ENCODE measurements around the gene INHA.

Gene INHA

GRCh38 chr2:219595256-219595655 lies 23.1 kb downstream of the INHA start:
- no peak overlapping the region for H3K4me3 ChIP-seq (ENCODE audit: low read length)
- no peaks in the 10 kb centered on the region for H3K36me3 ChIP-seq (ENCODE audit: control insufficient read depth, low read depth, low read length)
- no peaks in the 10 kb centered on the region for H3K27me3 ChIP-seq (ENCODE audit: control insufficient read depth, insufficient read depth, low read length)
- H3K9me3 ChIP-seq (ENCODE audit: control insufficient read depth, low read depth, low read length), result no peaks in the 10 kb centered on the region
- H3K4me1 ChIP-seq (ENCODE audit: control insufficient read depth, low read depth, low read length), result peaks cover 14% of the 10 kb centered on the region
- no peak overlapping the region for H3K27ac ChIP-seq (ENCODE audit: low read length)
- H3K9ac ChIP-seq (ENCODE audit: low read length), result no peak overlapping the region

- H3K27ac ChIP-seq (ENCODE audit: low read length), result peak overlapping the region; percentile 94
- H3K4me3 ChIP-seq (ENCODE audit: low read length), result peak overlapping the region; percentile 96
- peak overlapping the region; percentile 95 for H3K9ac ChIP-seq (ENCODE audit: low read length)
- H3K36me3 ChIP-seq (ENCODE audit: control insufficient read depth, low read depth, low read length), result no peaks in the 10 kb centered on the region
- no peaks in the 10 kb centered on the region for H3K9me3 ChIP-seq (ENCODE audit: control insufficient read depth, low read depth, low read length)
- peaks cover 14% of the 10 kb centered on the region for H3K4me1 ChIP-seq (ENCODE audit: control insufficient read depth, low read depth, low read length)
- H3K27me3 ChIP-seq (ENCODE audit: control insufficient read depth, insufficient read depth, low read length), result no peaks in the 10 kb centered on the region
These were observed 24.9 kb downstream of the INHA start for GRCh38 chr2:219596954-219597551.

GRCh38 chr2:219597552-219598307 lies 25.6 kb downstream of the INHA start, which contains the start of gene STK11IP:
Gene STK11IP (plus strand): TSS chr2:219597857. CDS start chr2:219598120, 263 bp downstream.
- peaks cover 14% of the 10 kb centered on the region for H3K4me1 ChIP-seq (ENCODE audit: control insufficient read depth, low read depth, low read length)
- H3K4me3 ChIP-seq (ENCODE audit: low read length), result peak within 1 kb of the TSS; percentile 96
- H3K27me3 ChIP-seq (ENCODE audit: control insufficient read depth, insufficient read depth, low read length), result no peaks in the 10 kb centered on the region
- H3K27ac ChIP-seq (ENCODE audit: low read length), result peak within 1 kb of the TSS; percentile 94
- no peaks in the 10 kb centered on the region for H3K9me3 ChIP-seq (ENCODE audit: control insufficient read depth, low read depth, low read length)
- H3K9ac ChIP-seq (ENCODE audit: low read length), result peak within 1 kb of the TSS; percentile 95
- no peaks in the 10 kb centered on the region for H3K36me3 ChIP-seq (ENCODE audit: control insufficient read depth, low read depth, low read length)

GRCh38 chr2:219598308-219599078 lies 26.4 kb downstream of the INHA start:
- Histone ChIP-seq H3K9me3 (ENCODE audit: control insufficient read depth, low read depth, low read length) (no peaks in the 10 kb centered on the region), H3K9ac (ENCODE audit: low read length) (peak overlapping the region; percentile 59), H3K36me3 (ENCODE audit: control insufficient read depth, low read depth, low read length) (no peaks in the 10 kb centered on the region), H3K4me3 (ENCODE audit: low read length) (peak overlapping the region; percentile 96), H3K27me3 (ENCODE audit: control insufficient read depth, insufficient read depth, low read length) (no peaks in the 10 kb centered on the region), H3K4me1 (ENCODE audit: control insufficient read depth, low read depth, low read length) (peaks cover 14% of the 10 kb centered on the region), H3K27ac (ENCODE audit: low read length) (peak overlapping the region; percentile 67)

- Histone ChIP-seq H3K27me3 (ENCODE audit: control insufficient read depth, insufficient read depth, low read length) (no peaks in the 10 kb centered on the region), H3K9me3 (ENCODE audit: control insufficient read depth, low read depth, low read length) (no peaks in the 10 kb centered on the region), H3K9ac (ENCODE audit: low read length) (no peak overlapping the region), H3K4me1 (ENCODE audit: control insufficient read depth, low read depth, low read length) (no peaks in the 10 kb centered on the region), H3K36me3 (ENCODE audit: control insufficient read depth, low read depth, low read length) (peaks cover 12% of the 10 kb centered on the region), H3K27ac (ENCODE audit: low read length) (no peak overlapping the region), H3K4me3 (ENCODE audit: low read length) (no peak overlapping the region)
These were observed 31.7 kb downstream of the INHA start for GRCh38 chr2:219603771-219604170.

GRCh38 chr2:219605607-219605954 lies 33.5 kb downstream of the INHA start:
- no peaks in the 10 kb centered on the region for H3K9me3 ChIP-seq (ENCODE audit: control insufficient read depth, low read depth, low read length)
- no peaks in the 10 kb centered on the region for H3K27me3 ChIP-seq (ENCODE audit: control insufficient read depth, insufficient read depth, low read length)
- H3K4me3 ChIP-seq (ENCODE audit: low read length), result no peak overlapping the region
- no peak overlapping the region for H3K27ac ChIP-seq (ENCODE audit: low read length)
- no peak overlapping the region for H3K9ac ChIP-seq (ENCODE audit: low read length)
- no peaks in the 10 kb centered on the region for H3K4me1 ChIP-seq (ENCODE audit: control insufficient read depth, low read depth, low read length)
- H3K36me3 ChIP-seq (ENCODE audit: control insufficient read depth, low read depth, low read length), result peaks cover 12% of the 10 kb centered on the region

- H3K27ac ChIP-seq (ENCODE audit: low read length), result no peak overlapping the region
- no peaks in the 10 kb centered on the region for H3K9me3 ChIP-seq (ENCODE audit: control insufficient read depth, low read depth, low read length)
- H3K36me3 ChIP-seq (ENCODE audit: control insufficient read depth, low read depth, low read length), result peaks cover 17% of the 10 kb centered on the region
- no peak overlapping the region for H3K4me3 ChIP-seq (ENCODE audit: low read length)
- H3K9ac ChIP-seq (ENCODE audit: low read length), result no peak overlapping the region
- H3K4me1 ChIP-seq (ENCODE audit: control insufficient read depth, low read depth, low read length), result no peaks in the 10 kb centered on the region
- H3K27me3 ChIP-seq (ENCODE audit: control insufficient read depth, insufficient read depth, low read length), result no peaks in the 10 kb centered on the region
These were observed 35.8 kb downstream of the INHA start for GRCh38 chr2:219607931-219608330.

GRCh38 chr2:219608399-219608964 lies 36.4 kb downstream of the INHA start:
- no peak overlapping the region for H3K9ac ChIP-seq (ENCODE audit: low read length)
- no peak overlapping the region for H3K4me3 ChIP-seq (ENCODE audit: low read length)
- no peak overlapping the region for H3K27ac ChIP-seq (ENCODE audit: low read length)
- H3K27me3 ChIP-seq (ENCODE audit: control insufficient read depth, insufficient read depth, low read length), result no peaks in the 10 kb centered on the region
- peaks cover 17% of the 10 kb centered on the region for H3K36me3 ChIP-seq (ENCODE audit: control insufficient read depth, low read depth, low read length)
- no peaks in the 10 kb centered on the region for H3K9me3 ChIP-seq (ENCODE audit: control insufficient read depth, low read depth, low read length)
- no peaks in the 10 kb centered on the region for H3K4me1 ChIP-seq (ENCODE audit: control insufficient read depth, low read depth, low read length)

GRCh38 chr2:219609149-219609750 lies 37.1 kb downstream of the INHA start:
- Histone ChIP-seq H3K36me3 (ENCODE audit: control insufficient read depth, low read depth, low read length) (peaks cover 17% of the 10 kb centered on the region), H3K4me1 (ENCODE audit: control insufficient read depth, low read depth, low read length) (no peaks in the 10 kb centered on the region), H3K9me3 (ENCODE audit: control insufficient read depth, low read depth, low read length) (no peaks in the 10 kb centered on the region), H3K27ac (ENCODE audit: low read length) (no peak overlapping the region), H3K4me3 (ENCODE audit: low read length) (no peak overlapping the region), H3K27me3 (ENCODE audit: control insufficient read depth, insufficient read depth, low read length) (no peaks in the 10 kb centered on the region), H3K9ac (ENCODE audit: low read length) (no peak overlapping the region)

GRCh38 chr2:219611306-219611705 lies 39.2 kb downstream of the INHA start:
- Histone ChIP-seq H3K27ac (ENCODE audit: low read length) (no peak overlapping the region), H3K36me3 (ENCODE audit: control insufficient read depth, low read depth, low read length) (peaks cover 13% of the 10 kb centered on the region)

More at GRCh38 chr2:219611306-219611705, 39.2 kb downstream of the INHA start:
- Histone ChIP-seq H3K4me3 (ENCODE audit: low read length) (no peak overlapping the region), H3K9me3 (ENCODE audit: control insufficient read depth, low read depth, low read length) (no peaks in the 10 kb centered on the region), H3K4me1 (ENCODE audit: control insufficient read depth, low read depth, low read length) (no peaks in the 10 kb centered on the region), H3K27me3 (ENCODE audit: control insufficient read depth, insufficient read depth, low read length) (no peaks in the 10 kb centered on the region), H3K9ac (ENCODE audit: low read length) (no peak overlapping the region)

All from iPS-18a (cell line).